ENCODE measurements around the gene ZDHHC14.
"Not testable (repeated sequence)": the region's sequence is repeated elsewhere in the genome, so short reads cannot be mapped to it uniquely, and the experiment has no call there.

Gene ZDHHC14

GRCh38 chr6:157449610-157450009, 68.6 kb downstream of the ZDHHC14 start:
- DNase-seq = no peak

- DNase-seq = no peak
Observed at GRCh38 chr6:157450931-157451742, 70.1 kb downstream of the ZDHHC14 start.

- DNase-seq = no peak
Observed at GRCh38 chr6:157452096-157452495, 71.1 kb downstream of the ZDHHC14 start.

GRCh38 chr6:157453131-157453530, 72.1 kb downstream of the ZDHHC14 start:
- DNase-seq = no peak

GRCh38 chr6:157453978-157454377, 73.0 kb downstream of the ZDHHC14 start:
- no peak for DNase-seq

GRCh38 chr6:157454762-157455714, 74.0 kb downstream of the ZDHHC14 start:
- DNase-seq = no peak

- no peak for DNase-seq
Observed at GRCh38 chr6:157455731-157456523, 74.9 kb downstream of the ZDHHC14 start.

GRCh38 chr6:157456524-157456829, 75.5 kb downstream of the ZDHHC14 start:
- DNase-seq = peak; percentile 55

GRCh38 chr6:157457787-157458186, 76.8 kb downstream of the ZDHHC14 start:
- no peak for DNase-seq

- no peak for DNase-seq
Observed at GRCh38 chr6:157459327-157459726, 78.3 kb downstream of the ZDHHC14 start.

- DNase-seq = no peak
Observed at GRCh38 chr6:157460182-157460999, 79.4 kb downstream of the ZDHHC14 start.

- no peak for DNase-seq
Observed at GRCh38 chr6:157461000-157461915, 80.3 kb downstream of the ZDHHC14 start.

- DNase-seq = no peak
Observed at GRCh38 chr6:157462956-157463742, 82.2 kb downstream of the ZDHHC14 start.

GRCh38 chr6:157463743-157464135, 82.7 kb downstream of the ZDHHC14 start:
- not testable (repeated sequence) for DNase-seq

- DNase-seq = no peak
Observed at GRCh38 chr6:157464653-157465535, 83.9 kb downstream of the ZDHHC14 start.

- DNase-seq = no peak
Observed at GRCh38 chr6:157466342-157466648, 85.3 kb downstream of the ZDHHC14 start.

- not testable (repeated sequence) for DNase-seq
Observed at GRCh38 chr6:157467339-157467738, 86.3 kb downstream of the ZDHHC14 start.

GRCh38 chr6:157468054-157468453, 87.1 kb downstream of the ZDHHC14 start:
- no peak for DNase-seq

GRCh38 chr6:157468574-157468973, 87.6 kb downstream of the ZDHHC14 start:
- no peak for DNase-seq
